GM13976 (cell line): ENCODE measurements around the gene LRP5.

Source experiments
- DNase-seq: peaks from one replicate; pipeline ENCODE4 v3.0.0; 2012; ENCODE audit warnings: low spot score
- in situ Hi-C: fragments of 300-500 bp; cut with MboI; formaldehyde crosslinking; loops from one replicate; pipeline ENCODE4 v1.12.0; 2022; ENCODE audit warnings: low sequenced_read_pairs, mixed read lengths, inconsistent platforms; ENCODE audit not compliant: unreplicated experiment
- TF ChIP-seq, protein P1 (sequence below): IDR thresholded peaks from 2 replicates; pipeline ENCODE4 v1.5.1; 2012; ENCODE audit warnings: borderline replicate concordance, mild to moderate bottlenecking; ENCODE audit not compliant: insufficient read depth; ENCODE audit errors: extremely low read depth, missing control alignments, control extremely low read depth

The LRP5 gene

DNA sequence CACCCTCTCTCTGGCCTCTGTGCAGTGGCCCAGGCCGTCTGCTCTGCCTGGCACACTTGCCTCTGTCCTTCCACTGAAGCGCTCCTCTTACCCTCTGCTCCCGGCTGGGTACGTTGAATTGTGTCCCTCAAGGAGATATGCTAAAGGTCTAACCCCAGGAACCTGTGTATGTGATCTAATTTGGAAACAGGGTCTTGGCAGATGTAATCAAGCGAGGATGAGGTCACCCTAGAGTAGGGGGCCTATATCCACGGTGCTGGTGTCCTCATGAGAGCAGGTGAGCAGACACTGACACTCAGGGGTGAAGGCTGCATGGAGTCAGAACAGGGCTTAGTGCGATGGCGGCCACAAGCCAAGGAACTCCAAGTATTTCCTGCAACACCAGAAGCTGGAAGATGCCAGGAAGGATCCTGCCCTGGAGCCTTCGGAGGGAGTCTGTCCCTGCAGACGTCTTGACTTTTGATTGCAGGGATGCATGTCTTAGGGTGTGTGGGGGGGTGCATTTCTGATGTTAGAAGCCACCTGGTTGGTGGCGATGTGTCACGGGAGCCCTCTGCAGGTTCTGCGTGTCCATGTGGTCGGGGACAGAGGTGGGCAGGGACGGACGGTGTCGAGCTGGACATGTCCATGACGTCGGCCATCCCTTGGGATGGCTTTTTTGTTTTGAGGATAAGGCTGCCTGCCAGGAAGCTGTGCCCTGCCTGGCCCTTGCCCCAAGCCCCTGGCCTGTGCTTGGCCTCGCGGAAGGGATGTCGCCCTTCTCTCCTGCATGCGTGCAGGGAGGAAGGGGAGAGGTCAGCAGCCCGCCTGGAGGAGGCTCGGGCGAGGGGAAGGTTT, 68.6 kb downstream of the LRP5 start:
- TF ChIP-seq, protein P1, sequence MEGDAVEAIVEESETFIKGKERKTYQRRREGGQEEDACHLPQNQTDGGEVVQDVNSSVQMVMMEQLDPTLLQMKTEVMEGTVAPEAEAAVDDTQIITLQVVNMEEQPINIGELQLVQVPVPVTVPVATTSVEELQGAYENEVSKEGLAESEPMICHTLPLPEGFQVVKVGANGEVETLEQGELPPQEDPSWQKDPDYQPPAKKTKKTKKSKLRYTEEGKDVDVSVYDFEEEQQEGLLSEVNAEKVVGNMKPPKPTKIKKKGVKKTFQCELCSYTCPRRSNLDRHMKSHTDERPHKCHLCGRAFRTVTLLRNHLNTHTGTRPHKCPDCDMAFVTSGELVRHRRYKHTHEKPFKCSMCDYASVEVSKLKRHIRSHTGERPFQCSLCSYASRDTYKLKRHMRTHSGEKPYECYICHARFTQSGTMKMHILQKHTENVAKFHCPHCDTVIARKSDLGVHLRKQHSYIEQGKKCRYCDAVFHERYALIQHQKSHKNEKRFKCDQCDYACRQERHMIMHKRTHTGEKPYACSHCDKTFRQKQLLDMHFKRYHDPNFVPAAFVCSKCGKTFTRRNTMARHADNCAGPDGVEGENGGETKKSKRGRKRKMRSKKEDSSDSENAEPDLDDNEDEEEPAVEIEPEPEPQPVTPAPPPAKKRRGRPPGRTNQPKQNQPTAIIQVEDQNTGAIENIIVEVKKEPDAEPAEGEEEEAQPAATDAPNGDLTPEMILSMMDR = no peak
- in situ Hi-C loops = no loop called here
- no peak for DNase-seq

DNA sequence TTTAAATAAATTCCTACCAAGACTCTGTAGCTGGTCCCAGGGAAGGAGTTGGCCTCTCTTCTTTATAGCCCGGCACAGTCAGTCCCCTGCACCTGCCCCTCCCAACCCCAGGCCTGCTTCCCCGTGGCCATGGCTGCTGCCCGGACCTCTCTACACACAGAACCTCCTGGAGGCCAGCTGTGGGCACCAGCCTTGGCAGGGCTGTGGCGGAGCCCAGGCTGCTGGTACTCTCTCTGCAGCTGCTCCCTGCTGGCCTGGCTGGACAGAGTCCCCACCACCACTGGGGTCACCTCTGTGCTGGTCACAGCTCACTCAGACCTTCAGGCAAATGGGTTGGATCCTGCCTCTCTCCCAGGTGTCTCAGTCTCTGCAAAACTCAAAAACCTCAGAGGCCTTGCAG, 69.3 kb downstream of the LRP5 start:
- in situ Hi-C loops = no loop called here
- TF ChIP-seq, protein P1 = no peak
- DNase-seq = no peak

DNA sequence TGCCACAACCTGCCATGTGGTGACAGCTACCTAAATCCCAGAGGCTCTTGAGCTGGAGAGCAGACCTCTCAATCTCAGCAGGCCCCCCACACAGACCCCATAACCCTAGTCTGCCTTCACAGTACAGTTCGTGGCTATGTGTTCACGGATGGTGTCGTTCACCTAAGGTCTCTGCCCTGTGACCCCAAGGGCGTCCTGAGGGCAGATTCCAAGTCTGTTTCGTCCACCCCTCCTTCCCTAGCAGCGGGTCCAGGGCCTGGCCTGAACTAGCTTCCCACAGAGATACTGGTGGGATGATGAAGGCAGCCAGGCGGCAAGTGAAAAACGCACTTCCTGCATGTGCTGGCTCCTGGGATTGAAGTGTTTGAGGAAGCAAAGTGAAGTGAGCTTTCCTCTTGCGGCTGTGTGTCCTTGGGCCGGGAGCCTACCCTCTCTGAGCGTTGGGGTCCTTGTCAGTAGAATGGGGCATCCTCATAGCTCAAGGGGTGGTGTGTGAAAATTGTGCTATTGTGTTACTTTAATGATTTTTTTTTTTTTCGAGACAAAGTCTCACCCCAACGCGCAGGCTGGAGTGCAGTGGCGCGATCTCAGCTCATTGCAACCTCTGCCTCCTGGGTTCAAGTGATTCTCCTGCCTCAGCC, 70.1 kb downstream of the LRP5 start:
- DNase-seq = no peak
- TF ChIP-seq, protein P1 = no peak
- in situ Hi-C loops = no loop called here

DNA sequence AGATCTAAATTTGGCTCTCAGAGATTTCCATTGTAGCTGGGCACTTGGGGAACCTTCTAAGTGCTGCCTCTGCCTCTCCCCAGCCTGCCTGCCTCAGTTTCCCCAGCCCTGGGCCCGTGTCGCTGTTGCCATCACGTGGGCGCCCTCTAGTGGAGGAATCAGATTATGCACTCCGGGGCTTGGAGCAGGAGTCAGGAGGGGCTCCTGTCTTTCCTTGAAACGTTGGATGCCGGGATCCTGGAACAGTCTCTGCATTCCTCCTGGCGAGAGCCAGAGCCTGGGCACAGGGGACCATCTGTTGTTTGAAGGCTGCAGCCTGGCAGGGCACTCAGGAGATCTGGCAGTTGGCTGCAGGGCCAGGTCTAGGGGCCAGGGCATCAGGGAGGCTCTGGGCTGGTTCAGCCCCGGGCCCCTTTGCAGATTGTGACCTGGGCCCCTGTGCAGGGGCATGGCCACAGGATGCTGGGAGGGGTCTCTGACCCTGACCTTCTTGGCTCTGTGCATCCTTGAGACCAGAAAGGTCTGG, 71.6 kb downstream of the LRP5 start:
- TF ChIP-seq, protein P1 = peak; percentile 90
- DNase-seq = peak; percentile 84
- in situ Hi-C loops = no loop called here

DNA sequence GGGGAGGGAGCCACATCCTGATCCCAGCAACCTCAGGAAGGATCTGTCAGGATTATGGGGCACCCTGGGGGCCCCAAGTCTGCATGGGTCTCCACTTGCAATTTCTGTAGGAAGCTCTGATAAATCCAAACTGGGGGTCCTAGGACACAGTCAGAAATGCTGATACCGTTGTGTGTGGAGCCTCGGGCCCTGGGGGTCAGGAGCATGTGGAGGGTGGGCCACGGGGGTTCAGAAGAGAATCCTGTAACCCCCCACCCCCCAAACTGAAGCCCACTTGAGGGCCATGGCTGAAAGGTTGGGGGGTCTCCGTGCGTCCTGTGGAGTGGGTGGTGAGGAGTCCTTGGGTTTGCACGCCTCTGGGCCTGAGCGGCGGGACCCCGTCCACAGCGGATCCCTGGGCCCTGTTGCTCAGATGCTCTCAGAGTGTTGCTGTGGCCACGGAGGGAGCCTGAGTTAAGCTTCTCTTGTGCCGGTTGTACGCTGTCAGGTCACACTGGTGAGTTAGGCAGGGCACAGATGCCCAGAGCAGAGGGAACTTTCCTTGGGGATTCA, 72.2 kb downstream of the LRP5 start:
- no peak for DNase-seq
- in situ Hi-C loops = no loop called here
- TF ChIP-seq, protein P1 = no peak

DNA sequence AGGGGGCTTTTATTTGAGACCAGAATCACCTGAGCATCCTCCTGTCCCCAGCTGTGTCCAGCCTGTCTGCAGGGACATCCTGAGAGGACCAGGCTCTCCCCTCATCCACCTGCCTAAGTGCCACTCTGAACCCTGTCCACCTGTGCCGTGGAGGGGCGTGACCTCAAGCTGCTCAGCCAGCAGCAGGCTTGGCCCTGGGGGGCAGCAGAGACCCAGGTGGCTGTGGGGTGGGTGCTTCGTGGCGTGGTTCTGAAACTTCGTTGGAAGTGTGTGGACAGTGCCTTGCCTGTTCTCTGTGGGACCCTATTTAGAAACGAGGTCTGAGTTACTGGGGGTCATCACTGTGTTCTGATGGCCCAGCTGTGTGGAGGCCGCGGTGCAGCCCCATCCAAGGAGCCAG, 72.7 kb downstream of the LRP5 start:
- in situ Hi-C loops = no loop called here
- TF ChIP-seq, protein P1 = no peak
- no peak for DNase-seq
